GM12892 (cell line): ENCODE results near the gene NPFFR1.

Source experiments
- POLR2AphosphoS5 ChIP-seq: IDR thresholded peaks from 2 replicates; pipeline ENCODE4 v1.6.1; 2011; ENCODE audit warnings: low read depth, low read length, control low read depth
- TAF1 ChIP-seq: IDR thresholded peaks from 2 replicates; pipeline ENCODE4 v1.6.1; 2011; ENCODE audit warnings: low read depth, mild to moderate bottlenecking, control low read depth, low read length, borderline replicate concordance

DNA sequence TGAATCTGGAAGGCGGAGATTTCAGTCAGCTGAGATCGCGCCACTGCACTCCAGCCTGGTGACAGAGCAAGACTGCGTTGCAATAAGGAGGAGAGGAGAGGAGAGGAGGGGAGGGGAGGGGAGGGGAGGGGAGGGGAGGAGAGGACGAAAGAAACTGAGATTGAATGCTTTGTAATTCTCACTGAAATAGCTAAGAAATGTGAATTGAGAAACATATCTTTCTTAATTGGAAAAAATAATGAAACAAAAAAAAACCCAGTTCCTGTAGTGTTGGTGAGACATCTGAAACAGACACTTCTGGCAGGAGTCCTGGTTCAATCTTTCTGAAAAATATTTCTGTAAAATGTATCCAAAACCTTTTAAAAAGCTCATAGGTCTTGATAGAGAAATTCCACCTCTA, 77.0 kb downstream of the NPFFR1 start:
- no peak for TF ChIP-seq POLR2AphosphoS5
- no peak for TF ChIP-seq TAF1
